DND-41 (cell line): ENCODE data around the gene SMIM23.

Source experiments
- ATAC-seq: fragments of 200-7000 bp; cut with Tn5 transposase; 3 replicates; pipeline ENCODE4 v1.9.1; 2021; ENCODE audit warnings: low read depth; ENCODE audit not compliant: insufficient read depth
- DNase-seq: peaks from one replicate; pipeline ENCODE4 v3.0.0-alpha.2; 2020
- H2AFZ ChIP-seq: 2 replicates; pipeline ENCODE4 v1.6.0; 2012; ENCODE audit warnings: low read depth, low read length
- H3K27ac ChIP-seq: 2 replicates; pipeline ENCODE4 v1.5.1; 2012; ENCODE audit warnings: low read length, inconsistent platforms
- H3K27me3 ChIP-seq: fragments of 200-600 bp; sonication (generic); 2 replicates; pipeline ENCODE4 v1.6.0; 2012; ENCODE audit warnings: low read length, mild to moderate bottlenecking, inconsistent platforms; ENCODE audit not compliant: insufficient read depth, poor library complexity
- H3K36me3 ChIP-seq: 2 replicates; pipeline ENCODE4 v1.5.1; 2012; ENCODE audit warnings: low read length, inconsistent platforms; ENCODE audit not compliant: insufficient read depth
- H3K4me1 ChIP-seq: 2 replicates; pipeline ENCODE4 v1.5.1; 2012; ENCODE audit warnings: mild to moderate bottlenecking, low read length; ENCODE audit not compliant: insufficient read depth
- H3K4me2 ChIP-seq: 2 replicates; pipeline ENCODE4 v1.6.0; 2012; ENCODE audit warnings: mild to moderate bottlenecking, moderate library complexity, low read length, inconsistent platforms; ENCODE audit not compliant: insufficient read depth
- H3K4me3 ChIP-seq, 2 experiments: fragments of 200-600 bp in 1 of 2; shearing (Covaris generic) in 1 of 2; 2 replicates each; pipeline ENCODE4 v1.5.1; 2012 to 2016; ENCODE audit warnings: inconsistent platforms in 2 of 2, low read length in 2 of 2, mild to moderate bottlenecking in 2 of 2, low read depth in 1 of 2, moderate library complexity in 1 of 2
- H3K79me2 ChIP-seq: 2 replicates; pipeline ENCODE4 v1.6.0; 2012; ENCODE audit warnings: low read length, inconsistent platforms; ENCODE audit not compliant: insufficient read depth
- H3K9ac ChIP-seq: 2 replicates; pipeline ENCODE4 v1.6.0; 2012; ENCODE audit warnings: low read depth, mild to moderate bottlenecking, inconsistent platforms, low read length, moderate library complexity
- H3K9me3 ChIP-seq: 2 replicates; pipeline ENCODE4 v1.5.1; 2012; ENCODE audit warnings: low read length, moderate library complexity, mild to moderate bottlenecking, inconsistent platforms; ENCODE audit not compliant: insufficient read depth, severe bottlenecking
- H4K20me1 ChIP-seq: 2 replicates; pipeline ENCODE4 v1.6.0; 2012; ENCODE audit warnings: low read length; ENCODE audit not compliant: insufficient read depth
- CTCF ChIP-seq: IDR thresholded peaks from 2 replicates; pipeline ENCODE4 v1.5.1; 2012; ENCODE audit warnings: borderline replicate concordance, low read length, moderate library complexity, mild to moderate bottlenecking; ENCODE audit not compliant: poor library complexity, severe bottlenecking; ENCODE audit errors: extremely low read depth
- EZH2 ChIP-seq: IDR thresholded peaks from 3 replicates; pipeline ENCODE4 v1.6.1; 2012; ENCODE audit warnings: borderline replicate concordance, low read depth, mild to moderate bottlenecking, moderate library complexity, low read length, inconsistent platforms; ENCODE audit not compliant: severe bottlenecking

SMIM23 gene

GRCh38 chr5:171825051-171825450 is 39.4 kb downstream of the SMIM23 start:
- H3K4me3 ChIP-seq: no peak overlapping the region
- TF ChIP-seq CTCF (no peak), EZH2 (no peak)
- no peak for ATAC-seq
- H3K27me3 ChIP-seq: no peaks in the 10 kb centered on the region
- H3K9ac ChIP-seq: no peak overlapping the region
- H3K79me2 ChIP-seq: no peaks in the 10 kb centered on the region
- no peak overlapping the region for H2AFZ ChIP-seq
- no peaks in the 10 kb centered on the region for H4K20me1 ChIP-seq
- no peaks in the 10 kb centered on the region for H3K36me3 ChIP-seq
- H3K27ac ChIP-seq: no peak overlapping the region
- no peaks in the 10 kb centered on the region for H3K4me1 ChIP-seq
- no peak for DNase-seq
- H3K9me3 ChIP-seq: no peaks in the 10 kb centered on the region
- H3K4me2 ChIP-seq: no peak overlapping the region

- no peak for ATAC-seq
- no peak for DNase-seq
- Histone ChIP-seq H3K9me3 (no peaks in the 10 kb centered on the region), H4K20me1 (no peaks in the 10 kb centered on the region), H3K4me3 (no peak overlapping the region), H3K27me3 (no peaks in the 10 kb centered on the region), H3K4me1 (no peaks in the 10 kb centered on the region), H3K36me3 (no peaks in the 10 kb centered on the region), H3K9ac (no peak overlapping the region), H3K27ac (no peak overlapping the region), H3K4me2 (no peak overlapping the region), H2AFZ (no peak overlapping the region), H3K79me2 (no peaks in the 10 kb centered on the region)
- no peak for TF ChIP-seq CTCF
- no peak for TF ChIP-seq EZH2
Measured at GRCh38 chr5:171826132-171826531, 40.5 kb downstream of the SMIM23 start.

- DNase-seq: no peak
- Histone ChIP-seq H3K27ac (no peak overlapping the region), H3K4me3 (no peak overlapping the region), H3K4me1 (no peaks in the 10 kb centered on the region), H3K79me2 (no peaks in the 10 kb centered on the region), H3K27me3 (no peaks in the 10 kb centered on the region), H3K9me3 (no peaks in the 10 kb centered on the region), H4K20me1 (no peaks in the 10 kb centered on the region), H3K9ac (no peak overlapping the region), H2AFZ (no peak overlapping the region), H3K4me2 (no peak overlapping the region), H3K36me3 (no peaks in the 10 kb centered on the region)
- TF ChIP-seq CTCF (no peak), EZH2 (no peak)
- ATAC-seq: no peak
Measured at GRCh38 chr5:171827162-171827561, 41.5 kb downstream of the SMIM23 start.

- Histone ChIP-seq H3K9me3 (no peaks in the 10 kb centered on the region), H3K36me3 (no peaks in the 10 kb centered on the region), H3K4me2 (no peak overlapping the region), H3K79me2 (no peaks in the 10 kb centered on the region), H3K4me1 (no peaks in the 10 kb centered on the region), H3K4me3 (no peak overlapping the region), H2AFZ (no peak overlapping the region), H3K27ac (no peak overlapping the region), H3K9ac (no peak overlapping the region), H3K27me3 (no peaks in the 10 kb centered on the region), H4K20me1 (no peaks in the 10 kb centered on the region)
- TF ChIP-seq CTCF (no peak), EZH2 (no peak)
- ATAC-seq: no peak
- DNase-seq: no peak
Measured at GRCh38 chr5:171830686-171831085, 45.1 kb downstream of the SMIM23 start.
